DLD1 (cell line): Measurements from ENCODE around the gene PITPNM2.

Source experiments
- in situ Hi-C: cut with HindIII; loops from 2 replicates; pipeline ENCODE4 v1.10.0; 2017; ENCODE audit warnings: low sequenced_read_pairs

PITPNM2 gene

DNA sequence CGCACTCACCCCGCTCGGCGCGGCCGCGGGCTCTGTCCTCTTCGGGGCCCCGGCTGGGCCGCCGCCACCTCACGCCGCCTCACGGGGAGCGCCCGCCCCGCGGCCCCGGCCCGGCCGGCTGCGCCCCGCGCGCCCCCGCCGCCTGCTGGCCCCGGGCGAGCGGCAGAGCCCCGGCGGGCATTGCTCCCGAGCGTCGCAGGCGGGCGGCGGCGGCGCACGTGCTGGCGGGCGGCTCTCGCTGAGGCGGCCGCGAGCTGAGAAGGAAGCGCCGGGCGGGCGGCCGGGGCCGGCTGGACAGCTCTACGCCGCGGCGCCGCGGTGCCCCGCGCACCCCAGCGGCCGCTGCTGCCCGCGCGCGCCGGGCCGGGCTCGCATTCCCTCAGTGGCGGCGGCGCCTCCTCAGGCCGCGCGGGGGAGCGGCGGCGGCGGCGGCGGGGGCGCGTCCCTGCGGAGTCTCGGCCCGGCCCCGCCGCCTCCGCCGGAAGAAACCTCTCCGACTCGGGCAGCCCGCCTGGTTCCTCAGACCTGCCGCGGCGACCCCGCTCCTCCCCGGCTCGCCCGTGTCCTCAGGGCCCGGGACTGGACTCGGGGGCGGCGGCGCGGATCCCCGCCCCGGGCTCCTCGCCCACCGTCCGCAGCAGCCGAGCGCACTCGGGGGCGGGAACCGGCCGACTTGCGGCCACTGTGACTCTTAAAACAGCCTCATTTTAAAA is at the start of gene PITPNM2:
Gene PITPNM2, minus strand, starts transcription at position 347 of the 713 bp plus-strand sequence. CDS start 116,500 bp downstream, outside the sequence.
- in situ Hi-C loops: no loop called here

GRCh38 chr12:123200414-123200813 is 49.5 kb upstream of the PITPNM2 start:
- in situ Hi-C loops: no loop called here

- in situ Hi-C loops: no loop called here
These were observed 49.0 kb upstream of the PITPNM2 start for GRCh38 chr12:123199936-123200335.

DNA sequence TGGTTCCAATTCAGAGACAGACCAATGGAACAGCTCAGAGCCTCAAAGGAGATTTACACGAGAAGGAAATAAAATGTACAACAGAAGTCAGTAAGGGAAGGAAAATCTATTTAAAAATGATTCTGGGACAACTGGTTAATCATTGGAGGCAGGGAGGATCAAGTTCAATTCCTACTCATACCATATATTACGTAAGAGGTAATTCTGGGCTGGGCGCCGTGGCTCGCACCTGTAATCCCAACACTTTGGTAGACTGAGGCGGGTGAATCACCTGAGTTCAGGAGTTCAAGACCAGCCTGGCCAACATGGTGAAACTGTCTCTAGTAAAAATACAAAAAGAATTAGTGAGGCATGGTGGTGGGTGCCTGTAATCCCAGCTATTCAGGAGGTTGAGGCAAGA is 36.7 kb upstream of the PITPNM2 start:
- in situ Hi-C loops: no loop called here

- in situ Hi-C loops: no loop called here
These were observed 29.3 kb upstream of the PITPNM2 start for GRCh38 chr12:123180171-123180570.

- in situ Hi-C loops: no loop called here
These were observed 21.1 kb upstream of the PITPNM2 start for GRCh38 chr12:123171967-123172366.

DNA sequence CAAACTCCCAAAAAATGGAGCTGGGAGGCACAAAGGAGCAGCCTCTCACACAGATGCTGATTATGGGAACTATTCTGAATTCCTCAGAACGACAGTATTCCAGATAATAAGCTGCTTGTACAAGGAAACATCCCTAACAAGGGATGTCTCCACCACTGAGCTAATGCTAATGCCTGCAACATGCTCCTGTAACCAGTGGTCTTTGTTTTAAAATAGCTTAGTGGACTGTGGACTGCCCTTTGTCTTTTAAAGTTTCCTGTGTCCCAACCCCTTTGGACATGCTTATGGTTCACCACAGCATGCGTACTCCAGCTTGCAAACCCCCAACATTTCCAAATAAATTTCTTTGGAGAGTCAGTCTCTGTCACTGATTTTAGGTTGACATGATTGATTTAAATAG is 16.4 kb upstream of the PITPNM2 start:
- in situ Hi-C loops: no loop called here

GRCh38 chr12:123165537-123165936 is 14.6 kb upstream of the PITPNM2 start:
- in situ Hi-C loops: no loop called here

DNA sequence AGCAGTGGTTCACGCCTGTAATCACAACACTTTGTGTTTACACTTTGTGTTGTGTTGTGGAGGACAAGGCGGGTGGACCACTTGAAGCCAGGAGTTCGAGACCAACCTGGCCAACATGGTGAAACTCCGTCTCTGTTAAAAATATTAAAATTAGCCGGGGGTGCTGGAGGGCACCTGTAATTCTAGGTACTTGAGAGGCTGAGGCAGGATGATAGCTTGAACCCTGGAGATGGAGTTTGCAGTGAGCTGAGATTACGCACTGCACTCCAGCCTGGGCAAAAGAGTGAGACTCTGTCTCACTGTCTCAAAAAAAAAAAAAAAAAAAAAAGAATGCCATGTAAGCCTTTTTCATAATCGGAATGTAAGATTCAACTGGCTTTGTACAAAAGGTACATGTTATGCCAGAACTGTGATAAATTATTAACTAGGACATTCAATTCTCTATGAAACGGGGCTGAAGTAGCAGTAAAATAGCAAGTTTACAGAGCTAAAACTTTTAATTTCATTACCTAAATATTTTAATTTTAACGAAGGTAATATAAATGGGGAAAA is 13.9 kb upstream of the PITPNM2 start:
- in situ Hi-C loops: no loop called here

DNA sequence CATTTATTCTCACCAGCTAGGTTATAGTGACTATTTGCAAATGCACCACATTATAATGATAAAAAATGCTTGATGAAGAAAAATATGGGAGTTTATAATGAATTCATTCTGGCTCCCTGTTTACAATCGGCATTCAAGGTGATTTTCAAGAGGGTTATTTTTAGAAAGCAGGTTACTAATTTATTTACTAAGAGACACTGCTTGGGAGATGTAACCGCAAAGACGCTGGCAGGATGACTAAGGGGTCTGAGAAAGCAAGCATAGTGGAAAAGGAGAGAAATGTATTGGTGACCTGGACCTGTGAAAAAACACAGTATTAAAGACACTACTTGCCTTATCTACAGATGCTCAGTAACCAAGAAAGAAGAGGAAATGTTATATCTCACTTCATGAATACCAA is 13.3 kb upstream of the PITPNM2 start:
- in situ Hi-C loops: no loop called here

GRCh38 chr12:123163227-123163626 is 12.3 kb upstream of the PITPNM2 start:
- in situ Hi-C loops: no loop called here

GRCh38 chr12:123160801-123161487 is 10.1 kb upstream of the PITPNM2 start:
- in situ Hi-C loops: no loop called here

GRCh38 chr12:123153906-123154305 is 3.0 kb upstream of the PITPNM2 start:
- in situ Hi-C loops: no loop called here

DNA sequence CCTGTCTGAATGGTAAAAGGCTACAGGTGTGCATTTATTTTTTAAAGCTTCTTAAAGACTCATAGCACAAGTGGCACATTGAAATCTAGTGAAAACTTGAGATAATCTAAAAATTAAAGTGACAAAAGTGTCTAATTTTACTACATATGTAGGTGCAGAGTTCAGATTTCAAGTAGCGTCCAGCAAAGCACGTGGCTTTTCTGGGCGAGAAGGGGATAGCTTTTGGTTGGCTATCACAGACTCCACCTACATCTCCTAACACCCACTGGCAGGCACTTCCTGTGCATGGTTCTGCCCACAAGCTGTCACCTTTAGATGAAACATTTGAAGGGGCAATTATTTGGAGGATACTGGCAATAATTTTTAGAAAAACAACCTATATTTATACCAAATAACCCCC is 1.9 kb upstream of the PITPNM2 start:
- in situ Hi-C loops: no loop called here

GRCh38 chr12:123151457-123152454 is 866 bp upstream of the PITPNM2 start:
- in situ Hi-C loops: no loop called here

DNA sequence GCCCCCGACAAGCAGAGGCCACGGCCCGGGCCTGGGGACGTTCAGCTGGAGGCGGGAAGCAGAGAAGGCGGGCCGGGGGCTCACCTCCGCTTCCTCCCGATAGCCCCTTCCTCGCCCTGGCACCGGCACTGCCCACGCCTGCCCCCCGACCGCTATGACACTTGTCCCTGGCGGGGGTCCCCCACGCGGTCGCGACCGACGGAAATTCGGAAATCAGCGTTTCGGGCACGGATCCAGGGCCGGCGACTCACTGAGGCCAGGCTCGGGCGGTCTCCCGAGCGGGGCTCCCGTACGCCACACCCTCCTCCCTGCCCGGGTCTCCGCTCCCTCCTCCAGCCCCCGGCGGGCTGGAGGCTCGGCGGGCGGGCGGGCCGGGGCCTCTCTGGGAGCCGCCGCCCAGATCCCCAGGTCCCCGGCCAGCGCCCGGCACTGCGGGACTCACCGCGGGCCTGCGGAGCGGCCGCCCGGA is 581 bp downstream of the PITPNM2 start:
- in situ Hi-C loops: no loop called here

DNA sequence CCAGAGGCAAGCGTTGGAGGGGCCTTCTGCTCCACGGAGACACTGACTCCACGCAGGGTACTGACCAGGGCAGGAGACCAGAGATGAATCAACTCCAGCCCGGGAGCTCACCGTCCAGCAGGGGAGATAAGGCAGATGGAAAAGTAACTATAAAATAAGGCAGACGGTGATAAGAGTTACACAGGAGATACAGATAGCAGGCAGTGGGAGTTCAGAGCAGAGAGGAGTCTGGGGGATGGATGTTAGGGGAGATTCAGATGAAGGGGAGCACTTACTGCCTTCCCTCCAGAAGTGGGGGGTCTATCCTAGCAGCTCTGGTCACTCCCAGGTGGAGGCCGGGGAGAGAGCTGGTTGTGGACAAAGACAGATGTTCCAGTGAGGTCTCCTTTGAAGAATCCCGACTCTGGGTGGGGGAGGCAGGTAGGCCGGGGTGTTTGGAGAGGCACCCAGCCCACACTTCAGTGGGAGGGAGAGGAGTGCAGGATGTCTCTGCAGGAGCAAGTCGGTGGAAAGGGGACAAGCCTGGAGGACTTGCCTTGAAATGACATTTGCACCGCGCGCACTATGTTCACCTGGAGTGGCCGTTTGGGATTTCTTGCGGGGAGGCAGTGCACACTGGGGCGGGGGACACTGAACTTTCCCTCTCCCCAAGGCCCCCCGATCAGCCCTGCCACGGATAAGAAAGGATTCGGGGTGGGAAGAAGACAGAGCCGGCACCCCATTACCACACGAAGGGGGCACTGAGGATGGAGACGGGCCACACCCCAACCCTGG is 1.2 kb downstream of the PITPNM2 start:
- in situ Hi-C loops: no loop called here

DNA sequence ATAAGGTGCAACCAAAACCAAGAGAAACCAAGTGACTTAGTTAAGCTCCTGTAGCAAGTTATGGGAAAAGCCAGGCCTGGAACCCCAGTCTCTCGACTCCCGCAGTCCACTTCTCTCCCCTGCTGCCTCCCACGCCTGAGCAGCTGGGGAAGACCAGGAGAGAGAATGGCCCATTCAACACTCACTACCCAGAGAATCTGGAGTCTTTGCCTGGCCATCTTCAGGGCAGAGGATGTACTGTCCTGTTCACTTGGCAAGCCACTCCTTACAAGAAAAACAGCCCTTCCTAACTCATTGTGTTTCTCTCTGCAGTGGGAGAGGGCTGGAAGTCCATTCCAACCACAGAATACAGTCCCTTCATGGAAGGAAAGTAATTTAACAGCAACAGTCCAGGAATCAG is 1.8 kb downstream of the PITPNM2 start:
- in situ Hi-C loops: no loop called here

DNA sequence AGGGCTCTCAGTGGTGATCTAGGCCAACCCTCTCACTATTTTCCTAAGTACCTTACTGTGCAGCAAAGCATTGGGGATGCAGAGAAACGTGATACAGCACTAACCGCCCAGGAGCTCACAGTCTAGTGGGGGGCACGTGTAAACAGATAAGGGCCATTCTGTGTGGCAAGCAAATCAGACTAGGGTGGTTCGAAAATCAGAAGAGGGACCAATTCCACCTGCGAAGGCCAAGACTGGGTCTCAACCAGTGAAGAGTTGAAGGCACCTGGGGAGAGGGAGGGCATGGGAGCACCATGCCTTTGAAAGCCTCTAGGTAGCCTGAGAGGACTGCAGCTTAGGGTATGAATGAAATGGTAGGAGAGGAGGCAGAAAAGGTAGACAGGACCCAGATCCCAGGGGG is 2.2 kb downstream of the PITPNM2 start:
- in situ Hi-C loops: no loop called here

- in situ Hi-C loops: no loop called here
These were observed 2.7 kb downstream of the PITPNM2 start for GRCh38 chr12:123148223-123148622.
